SKM-1 (cell line): Measurements from ENCODE around the gene SHROOM3.
"Not testable (repeated sequence)": the region's sequence is repeated elsewhere in the genome, so short reads cannot be mapped to it uniquely, and the experiment has no call there.

Experiments used
- DNase-seq: peaks from one replicate; lab custom pipeline; 2025; ENCODE audit not compliant: unreplicated experiment; lab: John Stamatoyannopoulos, UW

SHROOM3 gene

DNA sequence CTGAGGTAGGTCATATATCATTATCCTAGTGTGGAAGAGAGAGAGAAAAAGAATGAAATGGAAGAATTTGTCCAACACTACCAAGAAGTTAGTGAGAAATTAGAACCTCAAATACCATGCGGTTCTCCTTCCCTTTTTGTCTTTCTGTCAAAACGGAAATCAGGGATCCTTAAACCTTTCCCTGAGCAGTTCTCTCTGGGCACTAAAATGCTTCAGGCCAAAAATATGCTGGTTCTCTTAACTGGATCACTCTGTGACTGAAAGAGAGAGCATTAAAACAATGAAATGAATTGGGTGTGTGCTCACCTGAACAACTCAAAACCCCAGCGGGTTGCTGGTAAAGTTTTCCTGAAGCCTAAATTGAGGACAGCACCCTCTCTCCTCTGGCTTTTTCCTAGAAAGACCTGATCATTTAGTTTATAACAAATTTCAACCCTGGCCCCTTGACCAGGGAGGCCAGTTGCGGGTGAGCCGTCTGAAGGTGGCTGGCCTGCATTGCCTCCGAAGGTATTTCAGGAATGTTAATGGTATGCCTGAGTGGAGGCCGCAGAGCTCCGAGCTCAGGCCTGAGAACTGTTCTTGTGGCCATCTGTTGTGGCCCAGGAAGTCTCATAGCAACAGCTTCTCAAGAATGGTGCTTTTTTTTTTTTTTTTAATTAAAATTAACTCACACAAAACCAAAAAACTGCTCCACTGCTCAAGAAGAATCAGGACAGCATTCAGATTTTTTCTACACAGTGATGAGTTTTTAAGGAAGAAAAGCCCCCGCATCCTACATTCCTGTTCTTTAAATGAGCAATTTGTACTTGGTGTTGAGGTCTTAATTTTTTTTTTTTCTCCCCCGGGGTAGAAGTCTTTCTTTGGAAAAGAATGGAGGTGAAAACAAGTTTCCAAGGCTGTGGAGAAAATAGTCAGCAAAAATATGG, 155.1 kb downstream of the SHROOM3 start:
- DNase-seq: no peak

- no peak for DNase-seq
These were observed 155.8 kb downstream of the SHROOM3 start for GRCh38 chr4:76590798-76591281.

GRCh38 chr4:76591992-76592391, 157.0 kb downstream of the SHROOM3 start:
- DNase-seq: no peak

GRCh38 chr4:76592460-76592859, 157.4 kb downstream of the SHROOM3 start:
- no peak for DNase-seq

GRCh38 chr4:76594173-76594572, 159.1 kb downstream of the SHROOM3 start:
- DNase-seq: no peak

DNA sequence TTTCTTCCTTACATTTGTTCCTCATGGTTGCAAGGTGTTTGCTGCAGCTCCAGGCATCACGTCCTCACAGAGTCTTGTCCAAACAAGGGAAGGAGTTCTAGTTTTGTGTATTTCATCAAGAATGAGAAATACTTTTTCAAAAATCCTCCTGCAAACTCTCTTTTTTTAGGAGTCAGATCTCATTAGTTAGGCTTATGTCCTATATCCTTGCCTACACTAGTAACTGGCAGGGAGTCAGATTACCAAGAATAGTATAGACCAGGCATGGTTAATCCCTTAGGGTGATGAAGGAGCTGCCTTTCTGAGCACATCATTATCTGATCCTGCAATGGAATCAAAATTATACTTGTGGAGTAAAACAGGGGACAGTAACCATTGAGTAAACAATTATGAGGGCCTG, 160.4 kb downstream of the SHROOM3 start:
- no peak for DNase-seq

- DNase-seq: no peak
These were observed 161.7 kb downstream of the SHROOM3 start for GRCh38 chr4:76596713-76597112.

DNA sequence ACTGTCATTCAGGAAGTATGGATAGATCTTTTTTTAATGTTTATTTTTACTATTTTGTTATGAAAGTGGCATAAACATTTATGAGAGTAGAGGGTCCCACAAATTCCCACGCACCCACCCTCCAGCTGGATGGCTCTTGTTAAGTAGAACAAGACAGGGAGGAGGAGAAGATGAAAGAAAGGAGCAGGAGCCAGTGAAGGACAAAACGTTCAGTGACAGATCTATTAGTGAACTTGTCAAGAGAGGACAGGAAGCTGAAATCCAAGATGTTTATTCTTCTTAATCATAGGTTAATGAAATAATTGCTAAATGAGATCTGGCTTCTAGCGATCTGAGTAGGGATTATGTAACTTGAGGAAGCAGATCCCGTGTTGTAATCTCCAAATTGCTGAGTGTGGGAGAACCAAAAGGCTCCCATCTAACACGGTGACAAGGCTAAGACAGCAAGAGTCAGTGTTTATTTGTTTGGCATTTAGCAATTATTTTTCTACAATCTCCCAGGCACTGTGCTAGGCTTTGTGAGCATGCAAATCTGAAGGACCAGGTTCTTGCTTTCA, 162.5 kb downstream of the SHROOM3 start:
- no peak for DNase-seq

DNA sequence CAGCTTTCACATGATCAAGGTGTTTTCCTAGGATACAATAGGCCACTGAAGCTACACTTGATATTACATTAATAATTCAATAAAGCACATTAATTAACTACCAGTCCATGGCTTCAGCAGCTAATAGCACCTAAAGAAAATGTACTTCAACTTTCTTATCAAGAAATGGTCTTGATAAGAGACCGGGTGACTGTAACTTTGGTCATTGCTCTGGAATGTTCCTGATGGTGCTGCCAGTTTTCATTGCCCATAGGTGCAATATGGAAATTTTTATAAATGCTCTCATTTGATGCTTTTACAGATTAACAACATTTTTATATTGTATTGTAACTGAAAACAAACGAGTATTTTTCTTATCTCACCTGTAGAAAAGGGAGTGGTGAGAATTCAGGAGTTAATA, 165.4 kb downstream of the SHROOM3 start:
- DNase-seq: no peak

- no peak for DNase-seq
These were observed 166.8 kb downstream of the SHROOM3 start for GRCh38 chr4:76601791-76602190.

- DNase-seq: no peak
These were observed 170.1 kb downstream of the SHROOM3 start for GRCh38 chr4:76605099-76605563.

DNA sequence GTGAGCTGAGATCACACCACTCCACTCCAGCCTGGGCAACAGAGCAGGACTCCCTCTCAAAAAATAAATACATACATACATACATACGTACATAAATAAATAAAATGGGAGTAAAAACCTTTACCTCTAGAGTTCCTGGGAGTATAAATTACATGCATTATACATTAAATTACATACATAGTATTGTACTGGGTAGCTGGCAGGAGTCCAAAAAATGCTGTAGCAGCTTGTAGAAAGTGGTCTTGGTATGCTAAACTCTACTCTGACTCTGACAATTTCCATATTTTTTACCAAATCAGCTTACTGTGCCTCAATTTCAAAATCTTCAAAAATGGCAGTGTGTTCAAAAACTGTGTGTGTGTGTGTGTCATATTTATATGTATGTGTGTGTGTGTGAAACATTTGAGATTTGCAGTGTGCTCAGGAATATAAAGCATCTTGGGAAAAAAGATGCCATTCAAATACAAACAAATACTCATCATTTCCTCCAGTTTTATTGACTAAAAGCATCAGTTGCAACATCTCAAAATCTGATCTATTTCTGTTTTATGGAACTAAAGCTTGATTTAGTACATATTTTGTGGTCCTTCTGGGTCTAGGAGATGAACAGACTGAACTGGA, 171.7 kb downstream of the SHROOM3 start:
- DNase-seq: no peak

DNA sequence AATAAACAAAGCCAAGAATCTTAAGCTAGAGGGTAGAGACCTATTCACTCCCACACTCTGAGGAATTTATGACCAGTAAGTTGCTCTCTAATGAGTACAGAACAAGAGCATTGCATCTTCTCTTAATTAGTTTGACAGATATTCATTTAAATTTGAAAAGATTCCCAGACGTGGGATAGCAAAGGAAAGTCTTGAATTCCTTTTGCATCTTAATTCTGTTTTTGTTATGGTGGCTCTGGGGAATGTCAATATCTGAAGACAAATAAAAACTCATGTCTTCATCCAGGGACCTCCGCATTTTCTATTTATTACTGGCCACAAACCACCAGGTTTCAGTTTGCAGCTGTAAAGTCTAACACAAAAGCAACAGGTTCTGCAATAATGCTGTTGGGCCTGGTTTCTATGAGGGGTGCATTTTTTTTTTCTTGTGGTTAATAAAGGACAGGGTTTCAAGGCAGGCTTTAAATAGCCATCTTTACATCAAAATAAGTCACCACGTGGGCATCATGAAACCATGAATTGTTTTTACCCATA, 172.3 kb downstream of the SHROOM3 start:
- DNase-seq: no peak

DNA sequence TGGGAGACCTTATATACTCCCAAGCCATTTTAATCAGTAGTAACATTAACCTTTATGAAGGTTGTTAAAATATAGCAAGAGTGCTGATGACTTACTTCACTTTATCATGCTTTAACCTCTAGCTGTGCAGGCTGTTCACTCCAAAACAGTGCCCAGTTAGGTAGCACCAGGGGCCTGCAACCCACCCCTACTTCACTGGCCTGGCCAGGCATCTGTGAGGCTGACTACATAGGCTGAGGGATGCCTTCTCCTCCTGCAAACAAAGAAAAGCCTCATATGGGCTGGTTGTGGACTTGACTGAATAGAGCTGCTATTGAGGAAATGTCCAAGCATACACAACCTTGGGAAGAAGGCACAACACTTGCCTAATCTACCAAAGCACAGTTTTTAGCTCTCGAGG, 172.8 kb downstream of the SHROOM3 start:
- no peak for DNase-seq

GRCh38 chr4:76608549-76608948, 173.5 kb downstream of the SHROOM3 start:
- DNase-seq: not testable (repeated sequence)

DNA sequence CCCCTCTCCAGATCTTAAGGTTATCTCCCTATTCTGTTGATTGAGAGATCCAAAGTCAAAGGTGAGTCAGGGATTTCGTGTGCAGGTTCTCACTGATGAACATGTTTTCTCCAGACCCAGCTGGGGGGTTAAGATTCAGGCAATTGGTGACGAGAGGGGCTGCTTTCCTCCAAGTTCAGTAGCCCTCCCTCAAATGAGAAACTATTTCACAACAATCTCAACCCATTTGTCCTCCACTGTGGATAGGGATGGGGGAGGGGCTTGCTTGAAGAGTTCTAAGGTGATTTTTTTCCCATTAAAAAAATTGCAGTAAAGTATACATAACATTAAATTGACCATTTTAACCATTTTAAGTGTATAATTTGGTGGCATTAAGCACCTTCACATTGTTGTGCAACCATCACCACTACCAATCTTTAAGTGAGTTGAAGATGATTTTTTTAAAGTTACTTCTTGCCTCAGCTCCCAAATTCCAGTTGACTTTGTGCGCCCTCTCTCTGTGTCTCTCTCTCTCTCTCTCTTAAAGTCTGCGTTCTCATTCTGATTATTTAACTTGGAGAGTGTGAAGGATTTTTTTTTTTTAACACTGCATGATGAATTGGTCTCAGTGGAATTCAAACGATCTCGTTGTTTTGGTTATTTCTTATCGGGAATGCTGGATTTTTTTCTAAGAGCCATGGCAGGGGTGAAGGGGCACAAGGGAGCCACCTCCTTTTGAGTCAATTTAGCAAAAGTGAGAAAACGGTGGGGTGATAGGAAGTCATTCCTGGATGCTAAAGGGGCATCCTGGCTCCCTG, 175.9 kb downstream of the SHROOM3 start:
- no peak for DNase-seq

DNA sequence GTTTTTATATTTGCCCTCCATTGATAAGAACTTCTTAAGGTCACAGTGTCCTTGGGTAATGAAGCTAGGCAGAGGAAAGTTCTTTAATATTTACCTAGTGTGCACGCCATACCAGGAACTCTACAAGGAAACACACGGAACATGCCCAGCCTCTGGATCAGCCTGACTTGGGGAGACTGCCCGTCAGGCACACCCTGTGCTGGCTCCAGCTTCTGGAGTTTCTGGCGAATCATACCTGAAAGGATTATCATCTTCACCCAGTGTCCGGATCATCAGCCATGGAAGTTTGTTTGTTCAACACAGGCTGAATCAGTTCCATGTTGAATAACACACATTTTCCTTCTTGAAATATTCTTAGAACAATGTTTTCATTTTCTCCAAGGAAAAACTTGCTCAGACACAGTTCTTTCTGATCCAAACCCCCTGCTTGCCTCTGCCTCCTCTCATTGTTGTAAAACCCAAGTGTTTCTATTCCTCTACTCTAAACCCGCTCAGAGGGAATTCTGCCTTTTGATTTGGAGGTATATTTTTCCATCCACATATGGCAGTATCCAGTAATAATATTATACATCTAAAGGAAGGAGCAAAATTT, 176.7 kb downstream of the SHROOM3 start:
- DNase-seq: no peak

DNA sequence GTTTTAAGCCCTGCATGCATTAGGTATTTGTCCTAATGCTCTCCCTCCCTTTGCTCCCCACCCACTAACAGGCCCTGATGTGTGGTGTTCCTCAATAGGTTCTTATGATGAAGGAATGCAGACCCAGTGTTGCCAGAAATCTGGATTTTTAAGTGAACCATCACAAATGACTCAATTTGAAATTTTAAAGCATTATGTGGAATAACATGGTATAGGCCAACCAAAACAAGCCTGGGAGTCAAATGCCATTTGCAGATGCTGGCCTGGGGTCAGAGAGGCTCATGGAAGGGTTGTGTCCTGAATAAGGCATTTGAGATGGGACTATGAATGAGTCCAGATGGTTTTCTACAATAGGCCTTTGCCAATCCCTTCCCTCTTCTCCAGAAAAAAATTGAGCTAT, 179.6 kb downstream of the SHROOM3 start:
- DNase-seq: no peak

DNA sequence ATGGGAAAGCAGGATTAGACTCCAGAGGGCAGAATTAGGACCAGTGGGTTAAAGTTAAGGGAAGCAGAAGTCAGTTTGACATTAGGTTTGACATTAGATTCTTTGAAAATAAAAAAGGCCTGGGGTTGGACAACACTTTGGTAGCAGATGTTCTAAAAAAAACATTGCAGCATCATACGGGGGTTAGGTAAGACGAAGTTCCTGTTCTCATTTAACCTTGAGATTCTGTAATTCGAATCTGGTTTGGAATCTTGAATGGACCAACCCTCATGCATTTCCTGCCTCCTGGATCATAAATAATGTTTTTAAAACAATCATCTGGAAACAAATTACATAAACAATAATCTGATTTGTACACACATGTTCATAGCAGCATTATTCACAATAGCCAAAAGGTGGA, 181.0 kb downstream of the SHROOM3 start:
- no peak for DNase-seq

DNA sequence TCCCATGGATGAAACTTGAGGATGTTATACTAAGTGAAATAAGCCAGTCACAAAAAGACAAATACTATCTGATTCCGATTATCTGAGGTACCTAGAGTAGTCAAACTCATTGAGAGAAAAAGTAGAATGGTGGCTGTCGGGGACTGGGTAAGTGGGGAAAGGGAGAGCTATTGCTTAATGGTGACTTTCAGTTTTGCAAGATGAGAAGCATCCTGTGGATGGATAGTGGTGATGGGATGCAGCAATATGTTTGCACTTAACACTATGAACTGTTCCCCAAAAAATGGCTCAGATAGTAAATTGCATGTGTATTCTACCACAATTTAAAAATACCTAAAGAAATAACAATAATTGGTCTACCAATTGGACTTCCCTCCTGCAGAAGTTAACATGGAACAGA, 181.5 kb downstream of the SHROOM3 start:
- peak; percentile 11 for DNase-seq
